ENCODE results near the gene PGGHG.
"Not testable (repeated sequence)": the region's sequence is repeated elsewhere in the genome, so short reads cannot be mapped to it uniquely, and the experiment has no call there.

Gene PGGHG

GRCh38 chr11:313787-314553 is 25.0 kb downstream of the PGGHG start, which contains the start of gene IFITM1:
Gene IFITM1 (plus strand): TSS chr11:314040. CDS start chr11:314171, 131 bp downstream.
- DNase-seq (ENCODE audit: low spot score): peak; percentile 65

DNA sequence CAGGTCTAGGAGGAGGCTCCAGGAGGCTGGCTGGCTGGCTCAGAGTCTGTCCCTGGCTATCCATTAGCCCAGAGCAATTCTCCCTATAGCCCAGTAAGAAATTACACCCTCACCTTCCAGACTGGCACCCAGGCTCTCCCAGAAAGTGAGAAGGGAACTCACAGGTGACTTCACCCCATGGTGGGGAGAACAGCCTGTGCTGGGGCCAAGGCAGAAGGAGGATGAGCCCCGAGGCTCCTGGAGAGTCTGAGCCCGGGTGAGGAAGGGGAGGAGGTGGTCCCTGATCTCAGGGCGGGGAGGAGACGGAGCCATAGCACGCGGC is 25.6 kb downstream of the PGGHG start:
- not testable (repeated sequence) for DNase-seq (ENCODE audit: low spot score)

DNA sequence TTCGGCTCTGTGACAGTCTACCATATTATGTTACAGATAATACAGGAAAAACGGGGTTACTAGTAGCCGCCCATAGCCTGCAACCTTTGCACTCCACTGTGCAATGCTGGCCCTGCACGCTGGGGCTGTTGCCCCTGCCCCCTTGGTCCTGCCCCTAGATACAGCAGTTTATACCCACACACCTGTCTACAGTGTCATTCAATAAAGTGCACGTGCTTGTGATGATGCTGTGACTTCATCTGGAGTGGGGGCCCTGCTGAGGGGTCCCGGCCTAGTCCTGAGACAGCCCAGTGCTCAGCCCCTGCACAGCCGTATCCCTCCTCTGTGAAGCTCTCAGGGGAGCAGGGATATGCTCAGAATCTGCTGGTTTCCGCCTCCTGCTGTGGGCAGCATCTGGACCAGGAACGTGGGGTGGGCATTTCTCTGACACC is 26.1 kb downstream of the PGGHG start:
- DNase-seq (ENCODE audit: low spot score): no peak

- no peak for DNase-seq (ENCODE audit: low spot score)
Measured at GRCh38 chr11:315516-315994, 26.6 kb downstream of the PGGHG start.

DNA sequence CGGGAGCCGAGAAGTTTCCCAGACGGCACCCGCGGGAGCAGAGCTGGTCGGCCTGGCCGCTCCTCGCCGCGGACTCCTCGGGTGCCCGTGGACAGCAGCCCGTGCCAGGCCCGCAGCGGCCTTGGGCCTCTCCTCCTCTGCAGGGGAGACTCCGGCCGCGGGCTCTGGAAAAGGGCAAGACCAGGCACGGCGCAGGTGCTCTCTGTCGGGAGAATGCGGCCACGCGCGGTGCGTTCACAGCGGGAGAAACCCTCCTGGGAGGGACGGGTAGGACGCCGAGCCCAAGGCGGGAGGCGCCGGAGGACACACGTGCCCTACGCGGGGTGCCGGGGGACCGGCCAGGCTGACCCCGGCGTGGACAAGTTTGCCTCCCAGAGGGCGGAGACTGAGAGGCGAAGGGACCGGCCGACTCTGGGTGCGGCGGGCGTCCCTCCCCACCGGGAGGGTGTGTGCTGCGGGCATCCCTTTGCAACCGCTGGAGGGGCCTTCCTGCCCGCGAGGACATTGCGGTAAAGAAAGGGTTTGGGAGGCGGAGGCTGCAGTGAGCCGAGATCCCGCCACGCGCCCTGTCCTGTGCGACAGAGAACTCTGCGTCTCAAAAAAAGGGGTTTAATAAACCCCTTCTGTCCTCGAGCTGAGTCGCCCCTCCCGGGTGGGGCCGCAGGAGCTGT is 27.2 kb downstream of the PGGHG start:
- no peak for DNase-seq (ENCODE audit: low spot score)

- no peak for DNase-seq (ENCODE audit: low spot score)
Measured at GRCh38 chr11:316891-317301, 28.0 kb downstream of the PGGHG start.

GRCh38 chr11:317668-318404 is 28.9 kb downstream of the PGGHG start:
- DNase-seq (ENCODE audit: low spot score): peak; percentile 0

DNA sequence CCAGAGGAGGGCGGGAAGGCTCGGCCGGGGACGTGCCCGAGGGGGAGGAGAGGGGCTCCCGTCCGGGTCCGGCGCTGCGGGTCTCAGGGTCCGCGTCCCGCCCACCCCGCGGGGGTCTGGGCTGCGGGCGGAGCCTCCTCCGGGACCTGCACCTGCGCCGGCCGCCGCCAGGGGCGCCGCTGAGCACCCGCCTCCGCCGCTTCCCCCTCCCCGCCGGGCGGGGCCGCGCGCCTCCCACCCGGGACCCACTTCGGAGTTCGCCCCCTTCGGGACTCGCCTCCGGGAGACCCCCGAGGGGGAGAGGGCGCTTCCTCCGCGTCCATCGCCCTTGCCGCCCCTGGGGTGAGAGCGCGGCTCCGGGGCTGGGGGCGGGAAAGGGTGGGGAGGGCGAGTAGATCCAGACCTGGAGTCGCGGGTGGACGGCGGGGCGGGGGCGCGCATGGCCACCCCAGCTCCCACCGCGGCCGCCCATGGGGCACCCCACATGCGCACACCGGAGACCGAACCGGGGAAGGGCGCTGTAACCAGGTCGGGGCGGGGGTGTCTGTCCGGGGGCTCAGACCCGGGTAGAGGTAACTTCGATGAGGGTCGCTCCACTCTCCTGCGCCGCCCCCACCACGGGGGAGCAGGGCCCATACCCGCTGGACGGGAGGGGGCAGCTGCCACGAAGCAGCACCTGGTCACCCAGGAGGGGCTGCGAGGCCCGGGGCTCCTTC is 29.6 kb downstream of the PGGHG start:
- DNase-seq (ENCODE audit: low spot score): not testable (repeated sequence)

- not testable (repeated sequence) for DNase-seq (ENCODE audit: low spot score)
Measured at GRCh38 chr11:319121-319887, 30.4 kb downstream of the PGGHG start.

GRCh38 chr11:319888-320273 is 31.0 kb downstream of the PGGHG start:
- not testable (repeated sequence) for DNase-seq (ENCODE audit: low spot score)

GRCh38 chr11:324156-324555 is 35.2 kb downstream of the PGGHG start:
- DNase-seq (ENCODE audit: low spot score): no peak

DNA sequence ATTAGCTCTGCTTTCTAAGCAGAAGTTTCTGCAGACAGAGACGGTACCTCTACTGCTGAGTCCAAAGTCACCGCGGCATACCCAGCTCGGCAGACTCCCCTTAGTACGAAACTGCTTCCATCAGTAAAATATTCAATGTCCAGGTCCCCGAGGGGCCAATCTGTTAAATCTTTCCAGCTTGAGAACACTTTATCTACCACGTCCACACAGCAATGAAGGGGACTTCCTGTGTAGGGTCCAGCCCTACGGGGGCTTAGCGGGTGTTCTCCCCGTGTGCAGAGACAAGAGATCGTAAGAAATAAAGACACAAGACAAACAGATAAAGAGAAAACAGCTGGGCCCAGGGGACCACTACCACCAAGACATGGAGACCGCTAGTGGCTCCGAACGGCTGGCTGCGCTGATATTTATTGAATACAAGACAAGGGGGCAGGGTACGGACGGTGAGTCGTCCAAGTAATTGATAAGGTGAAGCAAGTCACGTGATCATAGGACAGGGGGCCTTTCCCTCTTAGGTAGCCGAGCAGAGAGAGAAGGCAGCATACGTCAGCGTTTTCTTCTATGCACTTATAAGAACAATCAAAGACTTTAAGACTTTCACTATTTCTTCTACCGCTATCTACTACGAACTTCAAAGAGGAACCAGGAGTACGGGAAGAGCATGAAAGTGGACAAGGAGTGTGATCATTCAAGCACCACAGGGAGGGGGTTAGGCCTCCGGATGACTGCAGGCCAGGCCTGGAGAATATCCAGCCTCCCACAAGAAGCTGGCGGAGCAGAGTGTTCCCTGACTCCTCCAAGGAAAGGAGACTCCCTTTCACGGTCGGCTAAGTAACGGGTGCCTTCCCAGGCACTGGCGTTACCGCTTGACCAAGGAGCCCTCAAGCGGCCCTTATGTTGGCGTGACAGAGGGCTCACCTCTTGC is 35.9 kb downstream of the PGGHG start:
- not testable (repeated sequence) for DNase-seq (ENCODE audit: low spot score)

- no peak for DNase-seq (ENCODE audit: low spot score)
Measured at GRCh38 chr11:325796-326591, 37.1 kb downstream of the PGGHG start.

GRCh38 chr11:326592-326841 is 37.6 kb downstream of the PGGHG start:
- DNase-seq (ENCODE audit: low spot score): no peak

- DNase-seq (ENCODE audit: low spot score): no peak
Measured at GRCh38 chr11:326842-327580, 38.1 kb downstream of the PGGHG start.

DNA sequence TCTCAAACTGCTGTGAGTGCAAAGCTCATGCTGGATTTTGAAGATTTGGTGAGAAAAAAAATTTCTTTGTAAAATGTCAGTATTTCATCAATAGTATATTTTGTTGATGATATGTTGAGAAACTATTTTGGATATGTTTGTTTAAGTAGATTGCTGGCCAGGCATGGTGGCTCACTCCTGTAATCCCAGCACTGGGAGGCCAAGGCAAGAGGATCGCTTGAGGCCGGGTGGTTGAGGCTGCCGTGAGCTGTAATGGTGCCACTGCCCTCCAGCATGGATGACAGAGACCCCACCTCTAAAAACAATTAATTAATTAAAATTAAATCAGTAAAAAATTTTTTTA is 38.6 kb downstream of the PGGHG start:
- no peak for DNase-seq (ENCODE audit: low spot score)

DNA sequence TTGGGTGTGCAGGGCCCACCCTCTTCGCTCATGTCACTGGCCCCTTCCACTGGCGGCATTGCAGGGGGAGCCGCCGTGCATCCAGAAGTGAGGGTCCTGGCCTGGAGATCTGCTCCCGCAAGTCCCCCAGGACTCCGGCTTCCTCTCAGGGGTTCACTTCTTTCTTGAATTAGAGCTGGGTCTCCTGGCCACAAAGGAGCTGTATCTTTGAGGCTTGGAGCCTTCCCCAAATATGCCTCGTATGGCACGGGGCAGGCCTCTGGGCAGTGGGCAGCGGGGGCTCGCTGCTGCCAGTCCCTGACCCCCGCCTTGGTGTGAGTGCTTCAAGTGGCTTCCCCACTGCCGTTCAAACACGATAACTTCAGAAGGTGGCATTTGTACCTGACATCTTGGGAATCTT is 39.1 kb downstream of the PGGHG start:
- no peak for DNase-seq (ENCODE audit: low spot score)

DNA sequence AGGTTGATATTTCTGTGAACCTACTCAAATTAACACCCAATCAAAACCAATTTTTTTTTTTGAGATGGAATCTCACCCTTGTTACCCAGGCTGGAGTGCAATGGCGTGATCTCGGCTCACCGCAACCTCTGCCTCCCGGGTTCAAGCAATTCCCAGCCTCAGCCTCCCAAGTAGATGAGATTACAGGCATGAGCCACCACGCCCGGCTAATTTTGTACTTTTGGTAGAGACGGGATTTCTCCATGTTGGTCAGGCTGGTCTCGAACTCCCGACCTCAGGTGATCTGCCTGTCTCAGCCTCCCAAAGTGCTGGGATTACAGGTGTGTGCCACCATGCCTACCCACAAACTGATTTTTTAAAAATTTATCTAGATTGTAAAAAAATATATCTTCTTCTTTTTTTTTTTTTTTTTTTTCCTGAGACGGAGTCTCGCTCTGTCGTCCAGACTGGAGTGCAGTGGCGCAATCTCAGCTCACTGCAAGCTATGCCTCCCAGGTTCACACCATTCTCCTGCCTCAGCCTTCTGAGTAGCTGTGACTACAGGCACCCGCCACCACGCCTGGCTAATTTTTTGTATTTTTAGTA is 39.7 kb downstream of the PGGHG start:
- not testable (repeated sequence) for DNase-seq (ENCODE audit: low spot score)

- DNase-seq (ENCODE audit: low spot score): no peak
Measured at GRCh38 chr11:329886-330253, 40.9 kb downstream of the PGGHG start.
